D721Med (cell line): Measurements from ENCODE around the gene NMBR.

ENCODE experiments used
- DNase-seq: peaks from one replicate; pipeline ENCODE4 v3.0.0; 2011; ENCODE audit warnings: low spot score; ENCODE audit not compliant: insufficient read length
- FAIRE-seq: peaks from 2 replicates; lab custom pipeline; 2011; peaks lifted over from hg19 to GRCh38; lab: Jason Lieb, UNC
- TF ChIP-seq, protein P1 (sequence below): IDR thresholded peaks from 2 replicates; pipeline ENCODE4 v1.5.1; 2012; ENCODE audit warnings: mild to moderate bottlenecking, control low read depth; ENCODE audit not compliant: insufficient read depth; ENCODE audit errors: missing control alignments

The NMBR gene

DNA sequence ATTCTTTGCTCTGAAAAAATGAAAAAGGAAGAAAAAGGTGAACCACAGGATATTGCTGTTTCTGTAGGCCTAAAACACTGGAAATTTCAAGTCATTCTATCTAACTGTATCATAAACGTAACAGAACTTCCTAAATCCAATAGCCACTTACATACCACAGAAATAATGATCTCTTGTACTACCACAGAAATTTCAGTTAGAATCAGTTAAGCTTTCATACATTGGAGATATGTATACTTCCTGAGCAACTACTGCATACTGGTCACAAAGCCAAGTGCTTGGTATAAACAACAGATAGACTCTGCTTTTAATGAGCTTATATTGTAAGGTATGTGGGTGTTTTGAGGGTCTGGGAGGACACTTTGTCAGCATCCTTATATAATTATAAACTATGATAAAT lies 38.7 kb upstream of the NMBR start:
- FAIRE-seq, result peak; percentile 29
- DNase-seq, result no peak
- TF ChIP-seq, protein P1, sequence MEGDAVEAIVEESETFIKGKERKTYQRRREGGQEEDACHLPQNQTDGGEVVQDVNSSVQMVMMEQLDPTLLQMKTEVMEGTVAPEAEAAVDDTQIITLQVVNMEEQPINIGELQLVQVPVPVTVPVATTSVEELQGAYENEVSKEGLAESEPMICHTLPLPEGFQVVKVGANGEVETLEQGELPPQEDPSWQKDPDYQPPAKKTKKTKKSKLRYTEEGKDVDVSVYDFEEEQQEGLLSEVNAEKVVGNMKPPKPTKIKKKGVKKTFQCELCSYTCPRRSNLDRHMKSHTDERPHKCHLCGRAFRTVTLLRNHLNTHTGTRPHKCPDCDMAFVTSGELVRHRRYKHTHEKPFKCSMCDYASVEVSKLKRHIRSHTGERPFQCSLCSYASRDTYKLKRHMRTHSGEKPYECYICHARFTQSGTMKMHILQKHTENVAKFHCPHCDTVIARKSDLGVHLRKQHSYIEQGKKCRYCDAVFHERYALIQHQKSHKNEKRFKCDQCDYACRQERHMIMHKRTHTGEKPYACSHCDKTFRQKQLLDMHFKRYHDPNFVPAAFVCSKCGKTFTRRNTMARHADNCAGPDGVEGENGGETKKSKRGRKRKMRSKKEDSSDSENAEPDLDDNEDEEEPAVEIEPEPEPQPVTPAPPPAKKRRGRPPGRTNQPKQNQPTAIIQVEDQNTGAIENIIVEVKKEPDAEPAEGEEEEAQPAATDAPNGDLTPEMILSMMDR, result no peak

DNA sequence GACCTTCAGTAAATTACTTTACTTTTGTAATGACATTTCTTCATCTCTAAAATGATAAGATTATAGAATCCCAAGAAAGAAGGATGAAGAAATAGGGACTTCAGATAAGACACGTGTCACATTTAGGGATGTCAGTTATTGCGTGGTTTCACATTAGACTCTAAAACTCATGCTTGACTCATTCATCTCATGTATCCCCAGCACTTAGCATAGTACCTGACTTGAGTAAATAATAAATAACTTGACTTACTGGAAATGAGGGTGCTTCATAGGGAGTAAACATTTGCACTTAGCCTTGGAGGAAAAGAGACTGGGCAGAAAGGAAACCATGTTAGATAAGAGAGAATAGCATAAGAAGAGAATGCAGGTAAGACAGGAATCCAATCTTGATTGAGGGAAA lies 37.4 kb upstream of the NMBR start:
- FAIRE-seq (no peak), DNase-seq (no peak)
- TF ChIP-seq, protein P1, result no peak

DNA sequence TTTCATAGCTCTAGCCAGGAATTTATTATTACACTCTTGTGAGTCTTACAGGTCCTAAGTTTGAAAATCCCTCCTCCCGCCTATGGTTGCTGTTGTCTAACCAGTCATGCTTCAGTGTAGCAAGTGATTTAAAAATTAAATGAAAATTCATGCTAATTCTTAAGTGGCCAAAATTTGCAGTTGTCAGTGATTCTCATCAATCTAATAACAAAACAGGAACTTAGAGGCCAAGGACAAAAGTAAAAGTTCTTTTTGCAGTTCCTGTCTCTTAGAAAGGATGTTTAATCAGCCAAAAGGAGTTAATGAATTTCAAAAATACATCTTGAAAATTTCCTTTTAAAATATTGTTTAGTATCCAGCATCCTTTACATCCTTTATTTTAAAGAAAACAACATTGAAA lies 36.4 kb upstream of the NMBR start:
- no peak for DNase-seq
- no peak for FAIRE-seq
- TF ChIP-seq, protein P1, result no peak

DNA sequence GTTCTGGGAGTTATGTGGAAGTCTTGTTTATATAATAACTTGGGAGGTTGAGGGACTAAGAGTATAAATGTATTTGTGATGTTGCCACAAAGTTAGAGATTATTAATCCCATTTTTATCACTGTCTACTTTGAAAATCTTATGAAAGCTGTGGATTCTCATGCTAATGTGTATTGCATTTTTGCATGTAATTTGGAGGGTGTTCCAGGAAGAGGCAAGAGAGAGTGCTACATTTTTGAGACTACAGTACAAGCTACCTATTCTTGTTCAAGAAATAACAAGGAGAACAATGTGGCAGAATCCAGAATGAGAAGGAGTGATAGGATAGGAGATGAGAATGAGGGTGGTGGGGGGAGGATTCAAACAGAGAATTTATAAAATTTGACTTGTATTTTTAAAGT lies 35.1 kb upstream of the NMBR start:
- TF ChIP-seq, protein P1, result no peak
- no peak for FAIRE-seq
- DNase-seq, result no peak

DNA sequence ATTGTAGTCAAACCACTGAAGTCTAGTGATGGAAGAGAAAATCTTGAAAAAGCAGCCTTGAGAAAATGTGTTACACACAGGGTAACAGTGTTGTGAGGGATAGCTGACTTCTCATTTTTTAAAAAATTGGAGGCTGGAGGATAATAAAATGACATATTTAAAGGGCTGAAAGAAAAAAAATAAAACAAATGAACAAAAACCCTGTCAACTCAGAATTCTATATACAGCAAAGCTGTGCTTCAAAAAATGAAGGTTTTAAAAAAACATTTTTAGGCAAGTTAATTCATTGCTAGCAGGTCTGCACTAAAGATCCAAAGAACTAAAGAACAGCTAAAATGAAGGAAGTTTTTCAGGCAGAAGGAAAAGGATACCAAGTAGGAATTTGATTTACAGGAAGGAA lies 31.2 kb upstream of the NMBR start:
- TF ChIP-seq, protein P1, result no peak
- DNase-seq (no peak), FAIRE-seq (no peak)

DNA sequence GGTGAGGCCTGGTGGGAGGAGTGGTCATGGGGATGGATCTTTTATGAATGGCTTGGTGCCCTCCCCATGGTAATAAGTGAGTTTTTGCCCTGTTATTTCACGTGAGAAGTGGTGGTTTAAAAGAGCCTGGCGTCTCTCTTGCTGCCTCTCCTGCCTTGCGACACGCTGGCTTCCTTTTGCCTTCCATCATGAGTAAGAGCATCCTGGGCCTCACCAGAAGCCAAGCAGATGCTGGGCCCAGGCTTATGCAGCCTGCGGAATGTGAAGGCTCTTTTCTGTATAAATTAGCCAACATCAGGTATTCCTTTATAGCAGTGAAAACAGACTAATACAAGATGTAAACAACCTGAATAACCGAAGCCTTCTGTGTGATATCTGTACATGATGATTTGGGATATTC lies 27.8 kb upstream of the NMBR start:
- FAIRE-seq, result no peak
- TF ChIP-seq, protein P1, result no peak
- no peak for DNase-seq

DNA sequence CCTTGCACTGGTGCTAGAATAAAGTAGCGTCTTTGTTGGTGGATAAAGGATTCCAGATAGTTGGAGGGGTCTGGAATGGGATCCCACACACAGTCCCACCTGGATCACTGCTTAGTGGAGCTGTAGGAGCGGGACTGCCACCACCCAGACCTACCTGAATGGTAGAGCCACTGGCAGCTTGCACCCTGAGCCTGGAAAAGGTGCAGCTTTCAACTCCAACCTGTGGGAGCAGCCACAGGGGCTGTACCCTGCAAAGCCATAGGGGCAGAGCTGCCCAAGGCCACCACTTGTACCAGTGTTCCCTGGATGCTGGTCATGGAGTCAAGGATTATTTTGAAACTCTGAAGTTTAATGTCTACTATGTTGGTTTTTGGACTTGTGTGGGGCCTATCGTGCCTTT lies 27.1 kb upstream of the NMBR start:
- FAIRE-seq (no peak), DNase-seq (no peak)
- TF ChIP-seq, protein P1, result no peak
